GM19193 (cell line): ENCODE data around the gene STXBP6.

Experiments used
- POLR2A ChIP-seq: IDR thresholded peaks from 4 replicates; pipeline ENCODE4 v1.6.1; 2011; ENCODE audit not compliant: insufficient read depth, insufficient read length; ENCODE audit errors: extremely low read depth

Gene STXBP6

GRCh38 chr14:24913746-24914145 lies 136.2 kb downstream of the STXBP6 start:
- TF ChIP-seq POLR2A, result no peak

- TF ChIP-seq POLR2A, result no peak
Observed at GRCh38 chr14:24913021-24913420, 136.9 kb downstream of the STXBP6 start.

- no peak for TF ChIP-seq POLR2A
Observed at GRCh38 chr14:24911324-24912109, 138.4 kb downstream of the STXBP6 start.

GRCh38 chr14:24910408-24910986 lies 139.4 kb downstream of the STXBP6 start:
- TF ChIP-seq POLR2A, result no peak

GRCh38 chr14:24909523-24910302 lies 140.2 kb downstream of the STXBP6 start:
- TF ChIP-seq POLR2A, result no peak

- no peak for TF ChIP-seq POLR2A
Observed at GRCh38 chr14:24908592-24909236, 141.2 kb downstream of the STXBP6 start.

GRCh38 chr14:24904533-24904932 lies 145.4 kb downstream of the STXBP6 start:
- TF ChIP-seq POLR2A, result no peak

GRCh38 chr14:24903337-24903736 lies 146.6 kb downstream of the STXBP6 start:
- no peak for TF ChIP-seq POLR2A

- TF ChIP-seq POLR2A, result no peak
Observed at GRCh38 chr14:24900269-24901100, 149.5 kb downstream of the STXBP6 start.

GRCh38 chr14:24897793-24898192 lies 152.2 kb downstream of the STXBP6 start:
- TF ChIP-seq POLR2A, result no peak

- TF ChIP-seq POLR2A, result no peak
Observed at GRCh38 chr14:24895622-24896021, 154.3 kb downstream of the STXBP6 start.

- TF ChIP-seq POLR2A, result no peak
Observed at GRCh38 chr14:24895243-24895583, 154.7 kb downstream of the STXBP6 start.

GRCh38 chr14:24894583-24895242 lies 155.2 kb downstream of the STXBP6 start:
- TF ChIP-seq POLR2A, result no peak

GRCh38 chr14:24892497-24893051 lies 157.4 kb downstream of the STXBP6 start:
- no peak for TF ChIP-seq POLR2A
